H1 (cell line): ENCODE measurements around the gene GRIA4. TPM values are rescaled to one million over a fixed set of nuclear protein-coding genes. Genes with fewer than 3 reads are reported as not detected.

Experiments
- CHD7 ChIP-seq: fragments of 300-600 bp; sonication (generic); IDR thresholded peaks from 2 replicates; pipeline ENCODE4 v1.7.1; 2012; ENCODE audit warnings: low read length, moderate library complexity, mild to moderate bottlenecking, inconsistent platforms; ENCODE audit not compliant: insufficient replicate concordance
- CTCF ChIP-seq, 3 experiments: IDR thresholded peaks; 1 replicate in 2 of 3; 2 replicates in 1 of 3; pipeline versions ENCODE4 v1.5.1 to v1.6.1; 2011; ENCODE audit warnings: low read length in 3 of 3, mild to moderate bottlenecking in 3 of 3, inconsistent platforms in 2 of 3, low read depth in 1 of 3, moderate library complexity in 1 of 3; ENCODE audit not compliant: insufficient read depth in 1 of 3; ENCODE audit errors: control extremely low read depth in 1 of 3
- EZH2 ChIP-seq: fragments of 200-600 bp; sonication (generic); IDR thresholded peaks from 2 replicates; pipeline ENCODE4 v1.7.1; 2012; ENCODE audit warnings: low read depth, mild to moderate bottlenecking, moderate library complexity, low read length, inconsistent platforms; ENCODE audit not compliant: severe bottlenecking
- KDM1A ChIP-seq: fragments of 200-600, 300-600 bp; sonication (generic); IDR thresholded peaks from 2 replicates; pipeline ENCODE4 v1.7.1; 2016; ENCODE audit warnings: mild to moderate bottlenecking, low read length, borderline replicate concordance
- MAFK ChIP-seq: IDR thresholded peaks from 2 replicates; pipeline ENCODE4 v1.6.1; 2012; ENCODE audit warnings: low read depth, mild to moderate bottlenecking, improper control_type of control experiment, low read length
- RNF2 ChIP-seq: fragments of 200-900, 300-1000 bp; sonication (generic); IDR thresholded peaks from 2 replicates; pipeline ENCODE4 v1.7.1; 2016; ENCODE audit warnings: borderline replicate concordance, low read depth, mild to moderate bottlenecking, antibody characterized with exemption, low read length; ENCODE audit not compliant: poor library complexity, severe bottlenecking; ENCODE audit errors: missing control alignments
- RXRA ChIP-seq: IDR thresholded peaks from 2 replicates; pipeline ENCODE4 v1.6.1; 2011; ENCODE audit warnings: low read depth, mild to moderate bottlenecking, low read length, moderate library complexity; ENCODE audit not compliant: insufficient read depth
- polyA plus RNA-seq, 7 experiments: library from polyadenylated mRNA; depleted of rRNA in 3 of 7; stranded (reverse) in 5 of 7; unstranded in 2 of 7; fragments of >200 nt in 5 of 7; fragments of 200-250 nt in 2 of 7; gene quantifications; 1 replicate in 5 of 7; 2 replicates in 1 of 7; 4 replicates in 1 of 7; pipeline versions ENCODE4 v1.2.1 to v1.2.3, GENCODE V29; 2011 to 2013; ENCODE audit warnings: missing spikeins in 2 of 7, mixed read lengths in 2 of 7
- total RNA-seq: library from RNA; stranded (reverse); fragmentation: NEBNext Ultra II Directional; extraction: Animal tissue kit (Norgen Biotek cat#: 25700); gene quantifications from 2 replicates; pipeline ENCODE4 v1.2.1, GENCODE V29; 2021

Gene GRIA4
- total and polyA plus RNA-seq, 2 of the 8 experiments (the other 6 are each of a cell fraction or from before 2014, with no cell fraction given): 12.5 to 21.8 TPM

DNA sequence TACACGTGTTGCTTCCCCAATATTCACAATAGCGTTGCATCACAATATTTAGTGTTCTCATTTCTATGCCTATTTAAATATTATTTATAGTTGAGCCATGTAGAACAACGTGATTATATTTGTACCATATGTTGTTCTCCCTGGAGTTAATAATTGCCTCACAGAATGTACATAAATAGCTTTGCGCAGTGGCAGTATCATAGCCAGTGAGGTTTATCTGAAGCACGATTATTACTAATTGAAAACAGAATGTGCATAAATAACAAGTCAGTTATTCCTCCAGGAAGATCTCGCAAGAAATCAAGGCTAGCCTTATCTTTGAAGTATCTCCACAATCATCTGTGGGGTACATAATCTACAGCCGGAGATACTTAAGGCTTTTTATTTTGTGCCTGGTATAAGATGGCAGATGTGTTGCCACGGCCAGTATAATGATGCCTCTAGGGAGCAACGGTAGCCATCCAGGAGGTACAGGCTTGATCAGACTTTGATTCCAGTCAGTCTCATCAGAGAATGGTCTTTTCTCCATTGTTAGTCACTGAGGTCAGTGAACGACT lies 214.7 kb downstream of the GRIA4 start (continued):
- TF ChIP-seq CHD7 (no peak), RNF2 (no peak), CTCF (IDR thresholded peaks at IDR 0.05; ENCODE audit: control extremely low read depth in 1 of 3, insufficient read depth in 1 of 3, low read depth in 1 of 3, low read length in 3 of 3) (no peak), KDM1A (no peak), EZH2 (no peak), MAFK (no peak), RXRA (no peak)
